SH-SY5Y (cell line): ENCODE data around the gene GPR153.

Experiments
- GATA2 ChIP-seq: IDR thresholded peaks from 2 replicates; pipeline ENCODE4 v1.6.1; 2011; ENCODE audit warnings: mild to moderate bottlenecking, low read depth, low read length
- GATA3 ChIP-seq: IDR thresholded peaks from 2 replicates; pipeline ENCODE4 v1.6.1; 2011; ENCODE audit warnings: low read depth, mild to moderate bottlenecking, low read length, moderate library complexity

The GPR153 gene

GRCh38 chr1:6294890-6295556, 34.1 kb upstream of the GPR153 start:
- TF ChIP-seq GATA2 (no peak), GATA3 (no peak)

- TF ChIP-seq GATA3 (no peak), GATA2 (no peak)
Measured at GRCh38 chr1:6294080-6294889, 33.4 kb upstream of the GPR153 start.

GRCh38 chr1:6292102-6292501, 31.2 kb upstream of the GPR153 start:
- no peak for TF ChIP-seq GATA3
- TF ChIP-seq GATA2 = no peak

- TF ChIP-seq GATA3 = no peak
- TF ChIP-seq GATA2 = no peak
Measured at GRCh38 chr1:6288665-6289064, 27.8 kb upstream of the GPR153 start.

GRCh38 chr1:6288026-6288425, 27.1 kb upstream of the GPR153 start:
- no peak for TF ChIP-seq GATA2
- no peak for TF ChIP-seq GATA3

- TF ChIP-seq GATA2 = no peak
- TF ChIP-seq GATA3 = no peak
Measured at GRCh38 chr1:6287431-6287886, 26.6 kb upstream of the GPR153 start.

- no peak for TF ChIP-seq GATA3
- no peak for TF ChIP-seq GATA2
Measured at GRCh38 chr1:6287029-6287428, 26.1 kb upstream of the GPR153 start.

- TF ChIP-seq GATA2 = no peak
- TF ChIP-seq GATA3 = no peak
Measured at GRCh38 chr1:6286266-6286665, 25.4 kb upstream of the GPR153 start.

- no peak for TF ChIP-seq GATA3
- TF ChIP-seq GATA2 = no peak
Measured at GRCh38 chr1:6285336-6285735, 24.4 kb upstream of the GPR153 start.

- TF ChIP-seq GATA2 (no peak), GATA3 (no peak)
Measured at GRCh38 chr1:6282577-6283270, 21.8 kb upstream of the GPR153 start.

GRCh38 chr1:6281511-6282402, 20.9 kb upstream of the GPR153 start:
- TF ChIP-seq GATA2 (no peak), GATA3 (no peak)

- no peak for TF ChIP-seq GATA3
- no peak for TF ChIP-seq GATA2
Measured at GRCh38 chr1:6280761-6281451, 20.0 kb upstream of the GPR153 start.

GRCh38 chr1:6279613-6280383, 18.9 kb upstream of the GPR153 start:
- TF ChIP-seq GATA2 (no peak), GATA3 (no peak)
